Thyroid gland (tissue), 4 donors: ENCODE data around the gene HIVEP3.

ENCODE experiments used
- CTCF ChIP-seq, 6 experiments: fragments of 200-600 bp in 3 of 6; fragments of 450-650 bp in 3 of 6; sonication (generic) in 3 of 6; IDR thresholded peaks; one replicate each; pipeline ENCODE4 v1.5.1; 2016 to 2019; ENCODE audit warnings: antibody characterized with exemption in 6 of 6, mild to moderate bottlenecking in 2 of 6, inconsistent platforms in 1 of 6, moderate library complexity in 1 of 6
- POLR2A ChIP-seq, 2 donors: fragments of 450-650 bp; IDR thresholded peaks; one replicate each; pipeline ENCODE4 v1.6.1; 2017; ENCODE audit warnings: antibody characterized with exemption in 2 of 2, mild to moderate bottlenecking in 2 of 2, moderate library complexity in 1 of 2

- TF ChIP-seq CTCF (IDR thresholded peaks at IDR 0.05) (no peak), POLR2A (IDR thresholded peaks at IDR 0.05) (no peak)
Measured at GRCh38 chr1:41545996-41546832, 372.5 kb downstream of the HIVEP3 start.
